Gastrocnemius medialis (tissue), 4 donors: ENCODE data around the gene PRG3. TPM values are rescaled to one million over a fixed set of nuclear protein-coding genes. Genes with fewer than 3 reads are reported as not detected.

Experiments used
- ATAC-seq, 2 donors: fragments of 150-250 bp; one replicate each; pipeline ENCODE4 v1.9.1; 2016
- DNase-seq, 2 donors: peaks; one replicate each; pipeline ENCODE4 v3.0.0-alpha.2; 2019
- H3K27ac ChIP-seq, 4 donors: fragments of 200-600 bp; sonication (generic); 1 replicate in 1 of 4; 2 replicates in 3 of 4; pipeline ENCODE4 v1.5.1; 2016 to 2018; ENCODE audit warnings: mild to moderate bottlenecking in 2 of 4, moderate library complexity in 1 of 4
- H3K27me3 ChIP-seq, 3 donors: fragments of 200-600 bp; sonication (generic) in 2 of 3; 1 replicate in 1 of 3; 2 replicates in 2 of 3; pipeline versions ENCODE4 v1.5.1 to v1.6.0; 2016 to 2019; ENCODE audit warnings: mild to moderate bottlenecking in 1 of 3, moderate library complexity in 1 of 3
- H3K36me3 ChIP-seq, 2 donors: fragments of 200-600 bp; sonication (generic) in 1 of 2; one replicate each; pipeline ENCODE4 v1.5.1; 2017 to 2018
- H3K4me1 ChIP-seq, 2 donors: fragments of 200-600 bp; sonication (generic) in 1 of 2; one replicate each; pipeline ENCODE4 v1.5.1; 2016 to 2017; ENCODE audit warnings: mild to moderate bottlenecking in 2 of 2
- H3K4me3 ChIP-seq, 4 donors: fragments of 200-600 bp; sonication (generic) in 3 of 4; 1 replicate in 1 of 4; 2 replicates in 3 of 4; pipeline ENCODE4 v1.5.1; 2016 to 2019; ENCODE audit warnings: mild to moderate bottlenecking in 2 of 4
- H3K9me3 ChIP-seq, 3 donors: fragments of 200-600 bp; sonication (generic) in 2 of 3; 1 replicate in 1 of 3; 2 replicates in 2 of 3; pipeline ENCODE4 v1.5.1; 2016 to 2019
- POLR2A ChIP-seq, 2 donors: fragments of 450-650 bp; IDR thresholded peaks; one replicate each; pipeline ENCODE4 v1.6.1; 2017; ENCODE audit warnings: antibody characterized with exemption in 2 of 2, mild to moderate bottlenecking in 2 of 2, moderate library complexity in 2 of 2
- in situ Hi-C, 4 donors: fragments of 200-750 bp; cut with MboI; loops; one replicate each; pipeline versions ENCODE4 v1.15.0 to v1.8.0; 2017; ENCODE audit warnings: low sequenced_read_pairs in 4 of 4
- intact Hi-C: fragments of 100-400 bp; cut with DNase I; formaldehyde crosslinking; loops from one replicate; pipeline ENCODE4 v1.15.1; 2023; ENCODE audit warnings: low total_unique reads
- total RNA-seq, 4 donors: library from RNA; depleted of rRNA; stranded (reverse); fragments of >200 nt; gene quantifications; one replicate each; pipeline versions ENCODE4 v1.1.0 to v1.2.3, GENCODE V29; 2016
- TF ChIP-seq, protein P1 (sequence below), 5 experiments: fragments of 450-650 bp in 3 of 5; fragments of 200-600 bp in 2 of 5; sonication (generic) in 2 of 5; IDR thresholded peaks in 4 of 5; conservative IDR thresholded peaks in 1 of 5; 1 replicate in 4 of 5; 2 replicates in 1 of 5; pipeline ENCODE4 v1.5.1; 2016 to 2019; ENCODE audit warnings: antibody characterized with exemption in 5 of 5, mild to moderate bottlenecking in 3 of 5, moderate library complexity in 3 of 5

PRG3 gene
- total RNA-seq, 4 donors from 2014 or later = not detected

GRCh38 chr11:57395905-57396623 is 15.1 kb upstream of the PRG3 start:
- ATAC-seq (no peak), DNase-seq (no peak)
- H3K9me3 ChIP-seq = no peaks in the 10 kb centered on the region
- H3K4me3 ChIP-seq = no peak overlapping the region
- H3K4me1 ChIP-seq = no peaks in the 10 kb centered on the region
- in situ Hi-C loops = no loop called here
- intact Hi-C loops = no loop called here
- H3K36me3 ChIP-seq = no peaks in the 10 kb centered on the region
- TF ChIP-seq, protein P1, sequence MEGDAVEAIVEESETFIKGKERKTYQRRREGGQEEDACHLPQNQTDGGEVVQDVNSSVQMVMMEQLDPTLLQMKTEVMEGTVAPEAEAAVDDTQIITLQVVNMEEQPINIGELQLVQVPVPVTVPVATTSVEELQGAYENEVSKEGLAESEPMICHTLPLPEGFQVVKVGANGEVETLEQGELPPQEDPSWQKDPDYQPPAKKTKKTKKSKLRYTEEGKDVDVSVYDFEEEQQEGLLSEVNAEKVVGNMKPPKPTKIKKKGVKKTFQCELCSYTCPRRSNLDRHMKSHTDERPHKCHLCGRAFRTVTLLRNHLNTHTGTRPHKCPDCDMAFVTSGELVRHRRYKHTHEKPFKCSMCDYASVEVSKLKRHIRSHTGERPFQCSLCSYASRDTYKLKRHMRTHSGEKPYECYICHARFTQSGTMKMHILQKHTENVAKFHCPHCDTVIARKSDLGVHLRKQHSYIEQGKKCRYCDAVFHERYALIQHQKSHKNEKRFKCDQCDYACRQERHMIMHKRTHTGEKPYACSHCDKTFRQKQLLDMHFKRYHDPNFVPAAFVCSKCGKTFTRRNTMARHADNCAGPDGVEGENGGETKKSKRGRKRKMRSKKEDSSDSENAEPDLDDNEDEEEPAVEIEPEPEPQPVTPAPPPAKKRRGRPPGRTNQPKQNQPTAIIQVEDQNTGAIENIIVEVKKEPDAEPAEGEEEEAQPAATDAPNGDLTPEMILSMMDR (IDR thresholded peaks at IDR 0.05 in 4 of 5, conservative IDR thresholded peaks at IDR 0.05 in 1 of 5) = no peak
- TF ChIP-seq POLR2A (IDR thresholded peaks at IDR 0.05) = no peak
- H3K27me3 ChIP-seq = no peaks in the 10 kb centered on the region
- no peak overlapping the region for H3K27ac ChIP-seq

- Histone ChIP-seq H3K9me3 (no peaks in the 10 kb centered on the region), H3K27ac (no peak overlapping the region), H3K4me1 (no peaks in the 10 kb centered on the region), H3K27me3 (no peaks in the 10 kb centered on the region), H3K4me3 (no peak overlapping the region), H3K36me3 (no peaks in the 10 kb centered on the region)
- in situ Hi-C loops (no loop called here), intact Hi-C loops (no loop called here)
- ATAC-seq = no peak
- DNase-seq = no peak
- TF ChIP-seq POLR2A (IDR thresholded peaks at IDR 0.05) = no peak
- TF ChIP-seq, protein P1 (IDR thresholded peaks at IDR 0.05 in 4 of 5, conservative IDR thresholded peaks at IDR 0.05 in 1 of 5) = no peak
Observed at GRCh38 chr11:57394203-57394965, 13.4 kb upstream of the PRG3 start.

- Histone ChIP-seq H3K4me1 (no peaks in the 10 kb centered on the region), H3K4me3 (no peak overlapping the region), H3K27me3 (no peaks in the 10 kb centered on the region), H3K36me3 (no peaks in the 10 kb centered on the region), H3K27ac (no peak overlapping the region), H3K9me3 (no peaks in the 10 kb centered on the region)
- intact Hi-C loops (no loop called here), in situ Hi-C loops (no loop called here)
- TF ChIP-seq, protein P1 (IDR thresholded peaks at IDR 0.05 in 4 of 5, conservative IDR thresholded peaks at IDR 0.05 in 1 of 5) = no peak
- no peak for TF ChIP-seq POLR2A (IDR thresholded peaks at IDR 0.05)
- ATAC-seq = no peak
- DNase-seq = no peak
Observed at GRCh38 chr11:57392763-57393105, 11.8 kb upstream of the PRG3 start.

DNA sequence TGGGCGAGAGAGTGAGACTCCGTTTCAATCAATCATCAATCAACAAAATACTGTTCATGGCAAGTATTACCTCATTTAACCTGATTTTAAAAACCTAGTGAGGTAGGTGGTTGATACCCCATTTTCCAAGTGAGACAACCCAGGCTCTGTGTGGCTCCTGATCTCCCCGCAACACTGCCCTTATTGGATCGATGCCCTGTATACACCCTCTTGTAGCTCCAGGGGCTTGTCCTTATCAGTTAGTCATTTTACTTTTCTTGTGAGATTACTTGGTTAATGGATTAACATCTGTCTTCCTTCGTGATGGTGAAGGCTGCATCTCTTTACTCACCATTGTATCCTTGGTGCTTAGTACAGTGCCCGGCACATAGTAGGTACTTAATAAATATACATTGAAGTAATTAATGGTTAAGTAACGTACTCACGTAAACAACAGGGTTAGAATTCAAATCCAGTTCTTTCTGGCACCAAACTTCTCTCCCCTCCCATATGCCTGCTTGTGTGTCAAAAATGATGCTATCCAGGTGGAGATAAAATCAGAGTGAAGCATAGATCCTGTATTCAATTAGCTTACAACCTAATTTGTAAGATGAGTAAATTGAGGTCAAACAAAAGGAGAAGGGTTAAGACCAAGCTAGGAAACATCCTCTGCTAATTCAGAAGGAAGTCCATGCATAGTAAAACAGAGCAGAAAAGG is 11.3 kb upstream of the PRG3 start:
- ATAC-seq = no peak
- Histone ChIP-seq H3K4me3 (no peak overlapping the region), H3K27me3 (no peaks in the 10 kb centered on the region), H3K27ac (no peak overlapping the region), H3K9me3 (no peaks in the 10 kb centered on the region), H3K4me1 (peaks cover 0 to 2% of the 10 kb centered on the region in 2 donors), H3K36me3 (no peaks in the 10 kb centered on the region)
- no peak for TF ChIP-seq POLR2A (IDR thresholded peaks at IDR 0.05)
- TF ChIP-seq, protein P1 (IDR thresholded peaks at IDR 0.05 in 4 of 5, conservative IDR thresholded peaks at IDR 0.05 in 1 of 5) = no peak
- intact Hi-C loops = no loop called here
- no peak for DNase-seq
- in situ Hi-C loops = no loop called here
